Fibroblast of lung (primary cell): Measurements from ENCODE around the gene C4orf54. TPM values are rescaled to one million over a fixed set of nuclear protein-coding genes. Genes with fewer than 3 reads are reported as not detected.

Source experiments
- DNase-seq, 2 donors: peaks; one replicate each; pipeline versions ENCODE4 v3.0.0 to v3.0.0-alpha.2; 2010; ENCODE audit warnings: low read depth in 2 of 2
- H2AFZ ChIP-seq: 2 replicates; pipeline ENCODE4 v1.5.1; 2012; ENCODE audit warnings: low read length, control low read depth, inconsistent platforms
- H3K27ac ChIP-seq: 2 replicates; pipeline ENCODE4 v1.5.1; 2011; ENCODE audit warnings: low read length, control low read depth; ENCODE audit not compliant: insufficient read depth
- H3K27me3 ChIP-seq: 2 replicates; pipeline ENCODE4 v1.5.1; 2011; ENCODE audit warnings: mild to moderate bottlenecking, low read length; ENCODE audit not compliant: control insufficient read depth, insufficient read depth
- H3K36me3 ChIP-seq: 2 replicates; pipeline ENCODE4 v1.5.1; 2011; ENCODE audit warnings: low read length; ENCODE audit not compliant: control insufficient read depth, insufficient read depth
- H3K4me1 ChIP-seq: 2 replicates; pipeline ENCODE4 v1.5.1; 2011; ENCODE audit warnings: low read length; ENCODE audit not compliant: control insufficient read depth, insufficient read depth; ENCODE audit errors: extremely low read depth
- H3K4me2 ChIP-seq: 2 replicates; pipeline ENCODE4 v1.5.1; 2011; ENCODE audit warnings: low read length, control low read depth; ENCODE audit not compliant: insufficient read depth; ENCODE audit errors: extremely low read depth
- H3K4me3 ChIP-seq, 4 experiments: fragments of 200-600 bp in 1 of 4; sonication (generic) in 1 of 4; replicated peaks in 1 of 4; 2 replicates each; pipeline ENCODE4 v1.5.1; 2011 to 2016; ENCODE audit warnings: low read length in 4 of 4, low read depth in 3 of 4, mild to moderate bottlenecking in 3 of 4, control low read depth in 2 of 4, inconsistent platforms in 1 of 4, mixed read lengths in 1 of 4; ENCODE audit not compliant: insufficient read depth in 1 of 4; ENCODE audit errors: control extremely low read depth in 1 of 4
- H3K79me2 ChIP-seq: 2 replicates; pipeline ENCODE4 v1.5.1; 2012; ENCODE audit warnings: mild to moderate bottlenecking, low read length, inconsistent platforms; ENCODE audit not compliant: control insufficient read depth, insufficient read depth
- H3K9ac ChIP-seq: 2 replicates; pipeline ENCODE4 v1.5.1; 2011; ENCODE audit warnings: mild to moderate bottlenecking, low read length, control low read depth; ENCODE audit not compliant: insufficient read depth
- H3K9me3 ChIP-seq: 2 replicates; pipeline ENCODE4 v1.5.1; 2012; ENCODE audit warnings: low read depth, low read length; ENCODE audit not compliant: control insufficient read depth, insufficient read depth
- H4K20me1 ChIP-seq: 2 replicates; pipeline ENCODE4 v1.5.1; 2011; ENCODE audit warnings: low read length; ENCODE audit not compliant: control insufficient read depth, insufficient read depth; ENCODE audit errors: extremely low read depth
- EZH2 ChIP-seq: IDR thresholded peaks from 2 replicates; pipeline ENCODE4 v1.5.1; 2012; ENCODE audit warnings: low read length, control low read depth, mild to moderate bottlenecking; ENCODE audit errors: missing control alignments
- polyA plus RNA-seq, 2 donors: library from polyadenylated mRNA; depleted of rRNA in 1 of 2; stranded (reverse) in 1 of 2; unstranded in 1 of 2; fragments of >200 nt; gene quantifications; 2 replicates each; pipeline ENCODE4 v1.2.1, GENCODE V29; 2011 to 2012; ENCODE audit warnings: missing spikeins in 1 of 2
- total RNA-seq: library from RNA; depleted of rRNA; stranded (reverse); fragments of >200 nt; gene quantifications from 2 replicates; pipeline ENCODE4 v1.2.1, GENCODE V29; 2014
- TF ChIP-seq, protein P1 (sequence below), 2 donors: IDR thresholded peaks in 1 of 2; conservative IDR thresholded peaks in 1 of 2; 1 replicate in 1 of 2; 2 replicates in 1 of 2; pipeline ENCODE4 v1.5.1; 2011 to 2012; ENCODE audit warnings: low read length in 2 of 2, control low read depth in 1 of 2, inconsistent platforms in 1 of 2, low read depth in 1 of 2, mild to moderate bottlenecking in 1 of 2

The C4orf54 gene
- total and polyA plus RNA-seq, 2 donors (not counting 1 experiment from before 2014, with no cell fraction given) = under 0.01 to 0.01 TPM

- Histone ChIP-seq H3K4me2 (no peak overlapping the region), H3K79me2 (no peaks in the 10 kb centered on the region), H2AFZ (no peak overlapping the region), H4K20me1 (no peaks in the 10 kb centered on the region), H3K36me3 (no peaks in the 10 kb centered on the region), H3K4me1 (no peaks in the 10 kb centered on the region), H3K4me3 (no peak overlapping the region), H3K9ac (no peak overlapping the region), H3K9me3 (no peaks in the 10 kb centered on the region), H3K27me3 (no peaks in the 10 kb centered on the region), H3K27ac (no peak overlapping the region)
- TF ChIP-seq EZH2 = no peak
- TF ChIP-seq, protein P1, sequence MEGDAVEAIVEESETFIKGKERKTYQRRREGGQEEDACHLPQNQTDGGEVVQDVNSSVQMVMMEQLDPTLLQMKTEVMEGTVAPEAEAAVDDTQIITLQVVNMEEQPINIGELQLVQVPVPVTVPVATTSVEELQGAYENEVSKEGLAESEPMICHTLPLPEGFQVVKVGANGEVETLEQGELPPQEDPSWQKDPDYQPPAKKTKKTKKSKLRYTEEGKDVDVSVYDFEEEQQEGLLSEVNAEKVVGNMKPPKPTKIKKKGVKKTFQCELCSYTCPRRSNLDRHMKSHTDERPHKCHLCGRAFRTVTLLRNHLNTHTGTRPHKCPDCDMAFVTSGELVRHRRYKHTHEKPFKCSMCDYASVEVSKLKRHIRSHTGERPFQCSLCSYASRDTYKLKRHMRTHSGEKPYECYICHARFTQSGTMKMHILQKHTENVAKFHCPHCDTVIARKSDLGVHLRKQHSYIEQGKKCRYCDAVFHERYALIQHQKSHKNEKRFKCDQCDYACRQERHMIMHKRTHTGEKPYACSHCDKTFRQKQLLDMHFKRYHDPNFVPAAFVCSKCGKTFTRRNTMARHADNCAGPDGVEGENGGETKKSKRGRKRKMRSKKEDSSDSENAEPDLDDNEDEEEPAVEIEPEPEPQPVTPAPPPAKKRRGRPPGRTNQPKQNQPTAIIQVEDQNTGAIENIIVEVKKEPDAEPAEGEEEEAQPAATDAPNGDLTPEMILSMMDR (conservative IDR thresholded peaks at IDR 0.05 in 1 of 2, IDR thresholded peaks at IDR 0.05 in 1 of 2; ENCODE audit: low read depth in 1 of 2, low read length in 2 of 2) = no peak
- DNase-seq = no peak
Observed at GRCh38 chr4:99693140-99693539, 35.5 kb upstream of the C4orf54 start.

DNA sequence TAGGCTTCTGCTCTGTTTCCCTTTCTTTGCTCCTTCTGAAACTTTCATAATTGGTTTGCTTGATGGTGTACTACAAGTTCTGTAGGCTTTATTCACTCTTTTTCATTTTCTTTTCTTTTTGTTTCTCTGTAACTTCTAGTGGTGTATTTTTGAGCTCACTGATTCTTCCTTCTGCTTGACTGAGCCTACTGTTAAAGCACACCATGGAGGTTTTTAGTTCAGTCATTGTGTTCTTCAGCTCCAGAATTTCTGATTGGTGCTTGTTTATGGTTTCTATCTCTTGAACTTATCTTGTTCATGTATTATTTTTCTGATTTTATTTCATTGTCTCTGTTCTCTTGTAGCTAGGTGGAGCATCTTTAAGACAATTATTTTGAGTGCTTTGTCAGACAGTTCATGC lies 33.4 kb upstream of the C4orf54 start:
- no peak overlapping the region for H3K4me2 ChIP-seq
- H3K9ac ChIP-seq = no peak overlapping the region
- no peaks in the 10 kb centered on the region for H3K36me3 ChIP-seq
- no peak overlapping the region for H3K27ac ChIP-seq
- no peaks in the 10 kb centered on the region for H4K20me1 ChIP-seq
- no peak overlapping the region for H3K4me3 ChIP-seq
- H3K9me3 ChIP-seq = no peaks in the 10 kb centered on the region
- no peaks in the 10 kb centered on the region for H3K4me1 ChIP-seq
- H3K79me2 ChIP-seq = no peaks in the 10 kb centered on the region
- DNase-seq = no peak
- no peaks in the 10 kb centered on the region for H3K27me3 ChIP-seq
- TF ChIP-seq, protein P1 (conservative IDR thresholded peaks at IDR 0.05 in 1 of 2, IDR thresholded peaks at IDR 0.05 in 1 of 2; ENCODE audit: low read depth in 1 of 2, low read length in 2 of 2) = no peak
- TF ChIP-seq EZH2 = no peak
- no peak overlapping the region for H2AFZ ChIP-seq

DNA sequence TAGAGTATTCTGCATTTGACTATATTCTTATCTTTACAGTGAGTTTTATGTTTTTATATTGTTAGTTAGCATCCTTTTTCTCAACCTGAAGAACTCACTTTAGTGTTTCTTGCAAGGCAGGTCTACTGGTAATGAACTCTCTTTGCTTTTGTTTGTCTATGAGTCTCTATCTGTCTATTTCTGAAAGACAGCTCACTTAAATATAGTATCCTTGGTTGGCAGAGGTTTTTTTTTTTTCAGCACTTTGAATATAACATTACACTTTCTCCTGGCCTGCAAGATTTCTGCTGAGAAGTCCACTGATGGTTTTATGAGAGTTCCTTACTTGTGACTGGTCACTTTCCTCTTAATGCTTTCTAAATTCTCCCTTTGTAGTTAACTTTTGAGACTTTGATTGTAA lies 32.8 kb upstream of the C4orf54 start:
- Histone ChIP-seq H3K36me3 (no peaks in the 10 kb centered on the region), H4K20me1 (no peaks in the 10 kb centered on the region), H3K9ac (no peak overlapping the region), H3K79me2 (no peaks in the 10 kb centered on the region), H3K27me3 (no peaks in the 10 kb centered on the region), H3K27ac (no peak overlapping the region), H3K4me1 (no peaks in the 10 kb centered on the region), H3K9me3 (no peaks in the 10 kb centered on the region), H2AFZ (no peak overlapping the region), H3K4me2 (no peak overlapping the region), H3K4me3 (no peak overlapping the region)
- DNase-seq = no peak
- TF ChIP-seq EZH2 = no peak
- TF ChIP-seq, protein P1 (conservative IDR thresholded peaks at IDR 0.05 in 1 of 2, IDR thresholded peaks at IDR 0.05 in 1 of 2; ENCODE audit: low read depth in 1 of 2, low read length in 2 of 2) = no peak
